ENCODE results near the gene CHPF.

- TF ChIP-seq CTCF (IDR thresholded peaks at IDR 0.05) (no peak), POLR2A (IDR thresholded peaks at IDR 0.05) (no peak)
Measured at GRCh38 chr2:219493086-219493485, 50.5 kb downstream of the CHPF start.

Data from body of pancreas (tissue), 4 donors.